Measurements from ENCODE around the gene KIDINS220.
A peak's percentile ranks its signal among the peaks of the same experiment; 100 is the strongest.

The KIDINS220 gene

DNA sequence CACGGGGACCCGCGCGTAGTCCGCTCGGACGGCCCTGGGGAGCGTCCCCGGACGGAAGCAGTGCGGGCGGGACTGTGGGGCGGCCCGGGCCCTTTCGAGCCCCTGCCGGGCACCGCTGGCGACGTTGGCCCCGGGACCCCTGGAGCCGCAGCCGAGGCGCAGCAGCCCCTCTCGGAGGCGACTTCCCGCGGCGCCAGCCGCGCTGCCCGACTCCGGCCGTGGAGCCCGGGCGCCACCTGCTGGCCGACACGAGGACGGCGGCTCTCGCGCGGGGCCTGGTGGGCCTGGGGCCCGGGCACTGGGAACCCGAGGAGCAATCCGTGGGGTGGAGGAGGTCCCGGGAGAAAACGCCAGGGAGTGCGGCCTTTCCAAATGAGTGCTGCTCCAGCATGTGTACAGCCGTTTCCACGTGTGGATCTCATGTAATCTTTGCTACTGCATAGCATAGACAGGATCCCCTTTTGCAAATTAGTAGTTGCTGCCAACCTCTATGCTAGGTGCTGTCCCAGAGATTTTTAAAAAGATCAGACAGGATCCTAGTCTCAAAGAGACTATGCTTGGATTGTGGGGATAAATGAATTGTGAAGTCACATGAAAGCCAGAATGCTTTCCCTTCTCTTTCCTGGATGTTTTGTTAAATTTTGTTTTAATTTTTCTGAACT is 151.6 kb downstream of the KIDINS220 start:
- Histone ChIP-seq H3K4me3 (ENCODE audit: low read depth in 1 of 2, low read length in 2 of 2) (peak overlapping the region in 1 of 2 experiments; percentile 62; a peak in 3 of 4 replicates), H3K79me2 (ENCODE audit: insufficient read depth, low read length) (peaks cover 28% of the 10 kb centered on the region), H3K9ac (ENCODE audit: low read depth, low read length) (peak overlapping the region; percentile 62), H3K4me1 (ENCODE audit: insufficient read depth, low read length) (peaks cover 27% of the 10 kb centered on the region), H3K36me3 (ENCODE audit: insufficient read depth, low read length) (no peaks in the 10 kb centered on the region; the same call in 1 of the 2 replicates), H3K27ac (ENCODE audit: low read length) (peak overlapping the region; percentile 62), H4K20me1 (ENCODE audit: insufficient read depth, low read length) (peaks cover 6% of the 10 kb centered on the region; the same call in 1 of the 2 replicates), H2AFZ (ENCODE audit: low read depth, low read length) (peak overlapping the region; percentile 73), H3K27me3 (ENCODE audit: insufficient read depth, low read length, poor library complexity) (no peaks in the 10 kb centered on the region), H3K4me2 (ENCODE audit: insufficient read depth, low read length) (peak overlapping the region; percentile 65), H3K9me3 (ENCODE audit: insufficient read depth, low read length, severe bottlenecking) (no peaks in the 10 kb centered on the region)
- DNase-seq (peak; percentile 80), ATAC-seq (ENCODE audit: insufficient read depth, low read depth) (peak; percentile 49)
- TF ChIP-seq EZH2 (IDR thresholded peaks at IDR 0.05; ENCODE audit: borderline replicate concordance, low read depth, low read length, severe bottlenecking) (no peak), CTCF (IDR thresholded peaks at IDR 0.05; ENCODE audit: borderline replicate concordance, extremely low read depth, low read length, poor library complexity, severe bottlenecking) (peak; percentile 98)

DNA sequence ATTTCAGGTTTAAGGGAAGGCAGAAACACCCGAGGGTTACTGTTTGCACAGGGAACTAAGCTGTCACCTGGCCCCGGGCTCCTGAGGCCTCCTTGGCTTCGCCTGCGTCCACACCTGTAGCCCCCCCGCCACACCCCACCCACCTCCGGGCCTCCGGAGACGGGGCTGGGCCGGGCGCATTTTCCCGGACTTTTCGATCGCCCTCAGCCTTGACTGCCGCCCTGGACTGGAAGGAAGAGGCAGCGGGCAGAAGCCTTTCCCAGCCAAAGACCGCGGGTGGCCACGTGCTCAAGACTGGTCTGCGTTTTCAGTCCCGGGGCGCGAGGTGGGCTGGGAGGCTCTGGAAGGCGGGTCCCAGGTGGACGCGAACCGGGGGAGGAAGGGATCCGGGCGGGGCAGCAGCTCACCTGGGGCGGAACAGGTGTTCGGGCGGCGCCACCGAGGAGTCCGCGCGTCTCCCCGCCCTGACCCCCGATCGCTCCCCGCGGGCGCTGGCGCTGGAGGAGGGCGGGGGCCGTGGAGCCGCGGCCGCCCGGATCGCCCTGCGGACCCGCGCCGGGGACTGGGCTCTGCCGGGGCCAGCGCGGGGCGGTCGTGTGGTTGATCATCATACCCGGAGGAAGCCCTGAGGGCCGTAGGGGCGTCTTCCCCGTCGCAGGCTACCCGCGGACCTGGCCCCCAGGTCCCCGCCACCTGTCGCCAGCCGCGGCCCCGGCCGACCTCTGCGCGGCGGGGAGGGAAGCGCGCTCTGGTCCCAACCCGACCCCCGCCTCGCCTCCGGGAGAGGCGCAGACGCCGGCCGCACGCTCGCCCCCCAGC is 152.3 kb downstream of the KIDINS220 start:
- H3K79me2 ChIP-seq (ENCODE audit: insufficient read depth, low read length), result peaks cover 28% of the 10 kb centered on the region
- H3K4me1 ChIP-seq (ENCODE audit: insufficient read depth, low read length), result peaks cover 34% of the 10 kb centered on the region
- H3K36me3 ChIP-seq (ENCODE audit: insufficient read depth, low read length), result no peaks in the 10 kb centered on the region; the same call in 1 of the 2 replicates
- H2AFZ ChIP-seq (ENCODE audit: low read depth, low read length), result peak overlapping the region; percentile 73
- ATAC-seq (ENCODE audit: insufficient read depth, low read depth), result 0 out of 3 replicates have a peak, but pooled peaks have one; percentile 0
- H3K9me3 ChIP-seq (ENCODE audit: insufficient read depth, low read length, severe bottlenecking), result no peaks in the 10 kb centered on the region
- H3K27ac ChIP-seq (ENCODE audit: low read length), result peak overlapping the region; percentile 62
- H3K4me2 ChIP-seq (ENCODE audit: insufficient read depth, low read length), result peak overlapping the region; percentile 65
- peaks cover 6% of the 10 kb centered on the region; the same call in 1 of the 2 replicates for H4K20me1 ChIP-seq (ENCODE audit: insufficient read depth, low read length)
- peak overlapping the region; percentile 62 for H3K9ac ChIP-seq (ENCODE audit: low read depth, low read length)
- DNase-seq, result peak; percentile 45
- no peaks in the 10 kb centered on the region for H3K27me3 ChIP-seq (ENCODE audit: insufficient read depth, low read length, poor library complexity)
- TF ChIP-seq EZH2 (IDR thresholded peaks at IDR 0.05; ENCODE audit: borderline replicate concordance, low read depth, low read length, severe bottlenecking), result no peak
- TF ChIP-seq CTCF (IDR thresholded peaks at IDR 0.05; ENCODE audit: borderline replicate concordance, extremely low read depth, low read length, poor library complexity, severe bottlenecking), result no peak
- peak overlapping the region in 1 of 2 experiments; percentile 62; a peak in 3 of 4 replicates for H3K4me3 ChIP-seq (ENCODE audit: low read depth in 1 of 2, low read length in 2 of 2)

DNA sequence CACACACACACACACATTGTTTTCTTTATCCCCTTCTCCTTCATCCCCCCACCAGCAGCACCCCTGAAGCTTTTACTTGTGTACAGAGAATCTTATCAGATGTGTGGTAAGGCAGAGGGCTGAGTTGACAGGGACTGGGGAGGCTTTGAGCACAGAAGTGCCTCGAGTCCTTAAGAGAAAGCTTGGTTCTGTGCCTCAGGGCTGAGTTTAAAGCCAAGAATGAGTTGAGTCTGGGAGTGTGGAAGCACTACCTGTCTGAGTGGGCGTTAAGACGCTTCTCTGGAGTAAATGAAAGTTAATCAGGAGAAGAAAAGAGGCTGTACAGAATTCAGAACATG is 152.9 kb downstream of the KIDINS220 start:
- peak overlapping the region in 1 of 2 experiments; percentile 62; a peak in 3 of 4 replicates for H3K4me3 ChIP-seq (ENCODE audit: low read depth in 1 of 2, low read length in 2 of 2)
- H3K27ac ChIP-seq (ENCODE audit: low read length), result peak overlapping the region; percentile 62
- ATAC-seq (ENCODE audit: insufficient read depth, low read depth) (peak; percentile 44), DNase-seq (peak; percentile 76)
- no peaks in the 10 kb centered on the region; the same call in 1 of the 2 replicates for H3K36me3 ChIP-seq (ENCODE audit: insufficient read depth, low read length)
- no peaks in the 10 kb centered on the region for H3K27me3 ChIP-seq (ENCODE audit: insufficient read depth, low read length, poor library complexity)
- H3K9me3 ChIP-seq (ENCODE audit: insufficient read depth, low read length, severe bottlenecking), result no peaks in the 10 kb centered on the region
- H3K9ac ChIP-seq (ENCODE audit: low read depth, low read length), result peak overlapping the region; percentile 62
- no peak for TF ChIP-seq EZH2 (IDR thresholded peaks at IDR 0.05; ENCODE audit: borderline replicate concordance, low read depth, low read length, severe bottlenecking)
- TF ChIP-seq CTCF (IDR thresholded peaks at IDR 0.05; ENCODE audit: borderline replicate concordance, extremely low read depth, low read length, poor library complexity, severe bottlenecking), result no peak
- H3K79me2 ChIP-seq (ENCODE audit: insufficient read depth, low read length), result peaks cover 28% of the 10 kb centered on the region
- no peak overlapping the region for H2AFZ ChIP-seq (ENCODE audit: low read depth, low read length)
- H3K4me2 ChIP-seq (ENCODE audit: insufficient read depth, low read length), result peak overlapping the region; percentile 65
- H3K4me1 ChIP-seq (ENCODE audit: insufficient read depth, low read length), result peaks cover 40% of the 10 kb centered on the region
- H4K20me1 ChIP-seq (ENCODE audit: insufficient read depth, low read length), result peaks cover 6% of the 10 kb centered on the region; the same call in 1 of the 2 replicates
